ENCODE measurements around the gene OR2D2.

DNA sequence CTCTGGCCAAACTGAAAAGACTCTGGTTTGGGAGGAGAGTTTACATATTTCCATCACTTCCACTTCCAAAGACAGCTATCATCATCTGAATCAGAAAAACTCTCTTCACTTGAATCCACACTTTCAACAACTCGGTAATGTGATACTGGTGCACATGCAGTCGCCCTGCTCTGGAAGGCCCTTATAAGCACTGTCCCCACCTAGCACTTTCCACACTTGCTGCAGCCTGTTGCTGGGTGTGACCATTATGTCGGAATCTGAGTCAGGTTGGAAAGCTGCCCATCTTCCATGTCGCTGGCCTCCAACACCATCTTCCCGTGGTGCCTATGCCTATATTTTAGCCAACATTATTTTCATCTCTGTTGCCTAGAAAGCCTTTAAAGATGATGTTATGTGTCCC lies 47.9 kb downstream of the OR2D2 start:
- TF ChIP-seq CTCF (IDR thresholded peaks at IDR 0.05; ENCODE audit: low read depth, low read length, poor library complexity, severe bottlenecking) (no peak), EZH2phosphoT487 (IDR thresholded peaks at IDR 0.05; ENCODE audit: borderline replicate concordance, low read length) (no peak)
